GM19351 (cell line): Measurements from ENCODE around the gene ING3.

Experiments
- ATAC-seq: cut with Tn5 transposase; IDR thresholded peaks from one replicate; pipeline ENCODE4 v1.9.1; 2021; ENCODE audit warnings: mild to moderate bottlenecking, moderate library complexity; ENCODE audit not compliant: unreplicated experiment

The ING3 gene

GRCh38 chr7:121023683-121024511 is 73.3 kb downstream of the ING3 start:
- peak; percentile 42 for ATAC-seq

- ATAC-seq = no peak
Measured at GRCh38 chr7:121024611-121025010, 74.0 kb downstream of the ING3 start.

- no peak for ATAC-seq
Measured at GRCh38 chr7:121026159-121026558, 75.6 kb downstream of the ING3 start.

GRCh38 chr7:121026577-121027111 is 76.1 kb downstream of the ING3 start:
- ATAC-seq = no peak
